ENCODE measurements around the gene CERS3.

- TF ChIP-seq CTCF (IDR thresholded peaks at IDR 0.05; ENCODE audit: insufficient read depth, low read length), result no peak
- no peak for TF ChIP-seq POLR2AphosphoS5 (IDR thresholded peaks at IDR 0.05; ENCODE audit: low read depth)
- no peak for TF ChIP-seq GABPA (IDR thresholded peaks at IDR 0.05; ENCODE audit: low read depth)
Observed at GRCh38 chr15:100433304-100433703, 95.4 kb downstream of the CERS3 start.

Measured in HL-60 (cell line).